Ecto neural progenitor cell (in vitro differentiated cells): ENCODE measurements around the gene SLC16A5.
"Not testable (repeated sequence)": the region's sequence is repeated elsewhere in the genome, so short reads cannot be mapped to it uniquely, and the experiment has no call there.

ENCODE experiments used
- DNase-seq: peaks from one replicate; pipeline ENCODE4 v3.0.0-alpha.2; 2018; ENCODE audit warnings: low spot score

The SLC16A5 gene

DNA sequence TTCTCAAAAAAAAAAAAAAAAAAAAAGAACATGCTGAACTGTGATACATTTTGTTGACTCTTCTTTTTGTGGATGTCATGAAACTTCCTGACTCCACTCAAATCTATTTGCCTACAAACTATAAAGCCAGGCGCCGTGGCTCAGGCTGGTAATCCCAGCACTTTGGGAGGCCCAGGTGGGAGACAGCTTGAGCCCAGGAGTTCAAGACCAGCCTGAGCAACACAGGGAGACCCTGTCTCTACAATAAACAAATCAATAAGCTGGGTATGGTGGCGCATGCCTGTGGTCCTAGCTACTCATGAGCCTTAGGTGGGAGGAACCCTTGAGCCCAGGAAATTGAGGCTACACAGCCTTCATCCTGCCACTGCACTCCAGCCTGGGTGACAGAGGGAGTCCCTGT is 45.2 kb downstream of the SLC16A5 start:
- DNase-seq = no peak

DNA sequence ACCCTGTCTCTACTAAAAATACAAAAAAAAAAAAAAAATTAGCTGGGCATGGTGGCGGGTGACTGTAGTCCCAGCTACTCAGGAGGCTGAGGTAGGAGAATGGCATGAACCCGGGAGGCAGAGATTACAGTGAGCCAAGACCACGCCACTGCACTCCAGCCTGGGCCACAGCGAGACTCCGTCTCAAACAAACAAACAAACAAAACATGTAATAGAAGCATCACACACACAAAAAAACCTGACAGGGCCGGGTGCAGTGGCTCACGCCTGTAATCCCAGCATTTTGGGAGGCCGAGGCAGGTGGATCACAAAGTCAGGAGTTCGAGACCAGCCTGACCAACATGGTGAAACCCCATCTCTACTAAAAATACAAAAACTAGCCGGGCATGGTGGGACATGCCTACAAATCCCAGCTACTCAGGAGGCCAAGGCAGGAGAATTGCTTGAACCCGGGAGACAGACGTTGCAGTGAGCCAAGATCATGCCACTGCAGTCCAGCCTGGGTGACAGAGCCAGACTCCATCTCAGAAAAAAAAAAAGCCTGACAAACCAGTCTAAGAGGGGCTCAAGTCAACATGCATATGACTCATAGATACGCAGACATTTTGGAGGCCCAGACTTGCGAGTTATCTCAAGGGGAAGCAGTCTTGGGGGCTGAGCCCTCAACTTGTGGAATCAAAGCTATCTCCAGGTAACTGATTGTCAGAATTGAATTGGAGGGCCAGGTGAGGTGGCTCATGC is 46.0 kb downstream of the SLC16A5 start:
- DNase-seq = not testable (repeated sequence)

DNA sequence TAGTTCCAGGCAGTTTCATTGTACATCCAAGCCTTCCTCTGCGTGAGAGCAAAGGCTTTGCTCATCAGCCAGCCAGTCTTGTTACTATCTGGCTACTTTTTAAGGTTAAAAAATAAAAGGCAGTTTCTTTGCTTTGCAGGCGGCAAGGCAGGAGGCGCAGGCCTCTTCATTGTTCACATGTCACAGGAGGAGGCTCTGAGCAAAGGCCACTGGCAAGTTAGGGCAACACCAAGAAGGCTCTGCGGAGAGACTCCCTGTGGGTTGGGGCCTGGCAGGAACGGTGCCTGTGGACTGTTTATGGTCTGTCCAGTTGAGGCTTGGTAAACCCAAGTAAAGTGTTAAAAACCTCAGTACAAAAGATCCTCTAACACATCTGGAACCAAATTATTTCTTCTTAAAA is 47.7 kb downstream of the SLC16A5 start:
- DNase-seq = no peak

DNA sequence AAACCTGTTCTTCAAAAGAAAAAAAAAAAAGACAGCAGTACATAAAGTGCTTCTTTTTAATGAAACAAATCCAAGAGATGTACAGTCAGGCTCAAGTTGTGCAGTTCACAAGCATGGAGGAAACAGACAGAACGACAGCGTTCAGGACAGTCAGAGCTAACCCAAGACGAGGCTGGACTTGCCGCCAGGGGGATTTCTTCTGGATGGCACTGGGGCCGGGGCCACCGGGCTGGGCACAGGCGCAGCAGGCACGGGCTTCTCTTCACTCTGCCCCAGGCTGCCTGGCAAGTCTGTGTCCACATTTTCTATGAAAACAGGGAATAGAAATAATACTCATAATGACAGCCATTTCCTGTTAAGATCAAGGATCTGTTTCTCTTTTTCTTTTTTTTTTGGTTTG is 48.2 kb downstream of the SLC16A5 start:
- DNase-seq = no peak

DNA sequence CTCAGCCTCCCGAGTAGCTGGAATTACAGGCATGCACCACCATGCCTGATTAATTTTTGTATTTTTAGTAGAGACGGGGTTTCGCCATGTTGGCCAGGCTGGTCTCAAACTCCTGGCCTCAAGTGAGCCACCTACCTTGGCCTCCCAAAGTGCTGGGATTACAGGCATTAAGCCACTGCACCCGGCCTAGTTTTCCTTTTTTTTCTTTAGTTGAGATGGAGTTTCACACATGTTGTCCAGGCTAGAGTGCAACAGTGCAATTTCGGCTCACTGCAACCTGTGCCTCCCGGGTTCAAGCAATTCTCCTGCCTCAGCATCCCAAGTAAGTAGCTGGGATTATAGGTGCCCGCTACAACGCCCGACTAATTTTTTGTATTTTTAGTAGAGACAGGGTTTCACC is 50.0 kb downstream of the SLC16A5 start:
- DNase-seq = not testable (repeated sequence)

DNA sequence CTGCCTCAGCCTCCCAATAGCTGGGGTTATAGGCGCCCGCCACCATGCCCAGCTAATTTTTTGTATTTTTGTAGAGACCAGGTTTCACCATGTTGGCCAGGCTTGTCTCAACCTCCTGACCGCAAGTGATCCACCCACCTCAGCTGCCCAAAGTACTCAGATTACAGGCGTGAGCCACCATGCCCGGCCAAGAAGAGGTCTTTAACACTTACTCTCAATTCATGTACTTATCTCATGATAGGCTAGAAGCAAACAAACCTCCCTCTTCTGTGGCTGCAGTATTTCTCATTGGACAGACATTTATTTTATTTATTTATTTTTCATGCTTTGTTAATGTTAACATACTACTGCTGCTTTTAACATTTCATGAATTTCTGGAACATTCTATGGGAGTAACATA is 50.8 kb downstream of the SLC16A5 start:
- DNase-seq = no peak

DNA sequence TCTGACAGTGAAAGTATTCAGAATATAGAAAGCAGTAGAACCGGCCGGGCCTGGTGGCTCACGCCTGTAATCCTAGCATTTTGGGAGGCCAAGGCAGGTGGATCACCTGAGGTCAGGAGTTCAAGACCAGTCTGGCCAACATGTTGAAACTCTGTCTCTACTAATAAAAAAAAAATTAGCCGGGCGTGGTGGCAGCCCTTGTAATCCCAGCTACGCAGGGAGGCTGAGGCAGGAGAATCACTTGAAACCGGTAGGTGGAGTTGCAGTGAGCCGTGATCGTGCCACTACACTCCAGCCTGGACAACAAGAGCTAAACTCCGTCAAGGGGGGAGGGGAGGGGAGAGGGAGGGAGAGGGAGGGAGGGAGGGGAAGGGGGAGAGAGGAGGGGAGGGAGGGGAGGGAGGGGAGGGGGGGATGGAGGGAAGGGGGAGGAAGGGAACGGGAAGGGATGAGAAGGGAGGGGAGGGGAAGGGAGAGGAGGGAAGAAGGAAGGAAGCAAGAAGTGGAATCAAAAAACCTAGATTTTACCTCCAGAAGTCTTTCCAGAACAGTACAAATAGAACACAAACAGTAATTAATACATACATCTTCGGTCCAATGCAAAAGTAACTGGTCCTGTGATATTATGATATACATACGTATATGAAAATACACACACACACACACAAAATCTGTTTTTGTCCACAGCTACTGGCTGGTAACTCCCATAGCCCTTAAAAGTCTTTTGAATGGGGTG is 54.6 kb downstream of the SLC16A5 start:
- DNase-seq = no peak

DNA sequence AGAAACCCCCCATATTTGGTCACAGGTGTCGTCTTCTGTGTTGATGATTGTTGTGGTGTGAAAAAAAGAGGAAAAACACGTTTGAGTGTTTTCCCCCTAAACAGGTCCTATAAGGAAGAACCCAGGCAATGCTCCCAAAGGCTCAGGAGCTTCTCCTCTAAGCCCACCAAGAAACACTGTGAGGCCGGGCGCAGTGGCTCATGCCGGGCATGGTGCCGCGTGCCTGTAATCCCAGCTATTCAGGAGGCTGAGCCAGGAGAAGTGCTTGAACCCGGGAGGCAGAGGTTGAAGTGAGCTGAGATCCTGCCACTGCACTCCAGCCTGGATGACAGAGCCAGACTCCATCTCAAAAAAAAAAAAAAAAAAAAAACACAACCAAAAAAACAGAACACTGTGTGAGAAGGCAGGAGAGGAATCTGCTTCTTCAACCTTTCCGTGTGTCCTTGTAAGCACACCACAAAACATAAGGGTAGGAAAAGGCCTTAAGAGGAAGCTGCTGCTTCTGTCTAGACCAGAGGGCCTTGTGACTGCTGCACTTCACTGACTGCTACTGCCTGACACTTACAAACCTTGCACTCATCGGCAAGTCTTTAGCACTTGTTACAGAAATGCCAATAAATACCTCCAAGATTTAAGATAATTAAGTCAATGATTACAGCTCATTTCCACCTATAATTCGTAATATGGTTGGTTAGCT is 57.2 kb downstream of the SLC16A5 start:
- no peak for DNase-seq

DNA sequence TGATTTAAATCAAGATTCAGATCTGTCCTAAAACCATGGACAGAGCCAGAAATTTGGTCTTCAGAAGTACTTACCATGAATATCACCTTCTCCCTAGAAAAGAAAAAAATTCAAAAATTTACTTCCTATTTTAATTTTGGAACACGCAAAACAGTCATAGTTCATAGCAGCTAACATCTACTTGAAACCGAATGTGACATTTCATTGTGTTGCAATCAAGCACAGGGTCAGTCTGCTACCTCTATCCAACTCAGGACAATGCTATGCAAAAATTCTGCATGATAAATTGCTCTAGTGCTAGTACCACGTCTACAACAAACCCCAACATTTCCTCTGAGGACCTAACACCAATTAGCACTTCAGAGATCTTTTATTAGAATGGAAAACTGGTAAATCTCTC is 58.8 kb downstream of the SLC16A5 start:
- DNase-seq = no peak

DNA sequence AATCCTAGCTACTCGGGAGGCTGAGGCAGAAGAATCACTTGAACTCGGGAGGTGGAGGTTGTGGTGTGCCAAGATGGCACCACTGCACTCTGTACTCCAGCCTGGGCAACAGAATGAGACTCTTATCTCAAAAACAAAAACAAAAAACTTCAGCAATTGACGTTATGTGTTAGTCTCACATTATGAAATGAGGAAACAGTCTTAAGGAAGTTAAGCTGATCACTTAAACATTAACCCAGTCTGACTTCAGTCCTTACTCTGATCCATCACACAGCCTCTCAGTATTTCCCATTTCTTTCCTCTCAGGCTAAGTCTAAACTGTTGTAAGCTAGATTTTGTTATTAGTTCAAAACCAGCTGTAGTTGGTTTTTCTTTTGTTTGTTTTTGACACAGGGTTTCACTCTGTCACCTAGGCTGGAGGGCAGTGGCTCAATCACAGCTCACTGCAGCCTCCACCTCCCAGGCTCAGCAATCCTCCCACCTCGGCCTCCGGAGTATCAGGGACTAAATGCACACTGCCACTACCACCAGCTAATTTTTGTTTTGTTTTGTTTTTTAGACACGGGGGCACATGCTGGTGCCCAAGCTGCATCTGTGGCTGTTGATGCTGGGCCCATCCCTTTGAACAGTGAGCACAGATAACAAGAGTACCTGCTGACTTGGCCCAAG is 60.3 kb downstream of the SLC16A5 start:
- DNase-seq = no peak

DNA sequence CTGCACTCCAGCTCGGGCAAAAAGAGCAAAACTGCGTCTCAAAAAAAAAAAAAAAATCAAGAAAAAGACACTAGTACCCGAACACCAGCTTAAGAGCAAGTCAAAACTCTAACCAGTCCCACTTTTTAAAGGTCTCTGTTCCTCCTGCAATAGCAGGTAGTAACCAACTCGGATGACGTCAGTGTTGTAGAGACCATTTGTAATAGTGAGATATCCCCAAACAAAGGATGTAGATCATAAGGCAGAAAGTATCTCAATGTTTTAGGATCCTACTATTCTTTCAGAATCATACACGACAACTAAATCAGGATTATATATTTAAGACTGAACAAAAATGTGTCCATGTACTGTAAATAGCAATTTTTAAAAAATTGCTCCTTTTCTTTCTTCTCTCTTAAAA is 64.2 kb downstream of the SLC16A5 start:
- no peak for DNase-seq

DNA sequence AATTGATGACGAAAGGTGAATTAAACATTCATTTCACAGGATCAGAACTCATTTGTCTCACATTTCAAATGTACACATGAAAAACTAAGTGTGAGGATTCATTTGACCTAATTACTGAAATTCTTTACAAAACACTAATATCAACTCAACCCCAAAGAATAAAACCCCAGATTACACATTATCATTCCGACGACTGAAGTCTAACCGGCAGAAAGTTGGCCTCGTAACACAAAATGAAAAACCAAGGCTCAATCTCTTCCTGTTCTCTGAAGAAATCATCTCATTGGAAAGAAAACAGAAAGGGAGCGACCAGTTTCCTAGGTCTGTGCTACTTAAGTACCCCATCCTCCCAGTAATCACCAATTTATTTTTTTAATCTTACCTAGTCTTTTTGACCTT is 64.8 kb downstream of the SLC16A5 start:
- no peak for DNase-seq

DNA sequence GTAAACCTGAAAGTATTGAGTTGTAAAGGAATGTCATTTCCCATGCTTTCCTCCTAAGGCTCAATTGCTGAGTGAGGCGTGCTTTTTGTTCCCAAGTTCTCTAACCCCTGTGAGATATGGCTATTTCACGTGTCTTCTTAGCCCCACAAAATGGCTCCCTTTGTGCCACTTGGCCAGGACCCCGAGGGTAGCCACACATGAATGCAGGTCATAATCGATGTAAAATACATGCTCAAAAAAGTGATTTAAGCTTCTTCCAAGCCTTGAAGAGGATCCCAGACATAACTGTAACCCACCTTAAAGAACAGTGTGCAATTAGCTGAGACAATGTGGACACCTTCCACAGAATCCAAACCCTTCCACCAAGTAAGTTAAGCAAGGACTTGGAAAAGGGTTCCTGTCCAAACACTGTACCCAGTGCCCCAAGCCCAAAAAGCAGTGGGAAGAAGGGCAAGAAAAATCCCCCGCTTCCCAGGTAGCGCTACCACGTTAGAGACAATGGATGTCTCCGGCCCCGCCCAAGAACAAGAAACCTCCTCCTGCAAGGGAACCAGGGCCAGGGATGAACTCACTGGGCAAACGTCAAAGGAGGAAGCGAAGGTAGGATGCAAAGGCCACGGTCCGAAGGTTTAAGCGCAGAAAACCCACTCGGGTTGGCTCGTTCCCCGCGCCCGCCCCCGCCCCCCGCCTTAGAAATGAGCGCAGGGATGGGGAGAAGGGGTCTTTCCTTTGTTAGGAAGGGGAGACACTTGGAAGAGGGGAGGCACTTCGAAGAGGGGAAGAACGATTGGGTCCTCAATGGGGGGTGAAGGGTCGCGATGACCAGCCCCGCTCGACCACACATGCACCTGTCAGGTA is 65.4 kb downstream of the SLC16A5 start:
- peak; percentile 76 for DNase-seq

DNA sequence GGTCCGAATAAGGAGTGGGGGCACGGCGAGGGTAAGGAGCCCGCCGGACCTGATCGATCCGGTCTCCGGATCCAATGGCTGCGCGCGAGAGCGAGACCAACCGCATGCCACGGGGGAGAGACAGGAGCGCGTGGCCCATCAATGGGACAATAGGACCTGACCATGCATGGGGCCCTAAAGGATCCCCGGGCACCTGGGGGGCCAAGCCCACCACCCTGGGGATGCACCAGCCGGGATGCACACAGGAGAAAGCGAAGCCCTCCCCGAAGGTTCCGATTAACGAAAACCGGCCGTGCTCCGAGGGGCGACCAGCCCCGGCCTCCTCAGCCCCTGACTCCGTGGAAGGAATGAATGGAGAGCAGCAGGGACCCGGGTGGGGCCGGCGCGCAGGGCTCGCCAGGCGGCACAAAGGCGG is 66.0 kb downstream of the SLC16A5 start:
- peak; percentile 71 for DNase-seq

DNA sequence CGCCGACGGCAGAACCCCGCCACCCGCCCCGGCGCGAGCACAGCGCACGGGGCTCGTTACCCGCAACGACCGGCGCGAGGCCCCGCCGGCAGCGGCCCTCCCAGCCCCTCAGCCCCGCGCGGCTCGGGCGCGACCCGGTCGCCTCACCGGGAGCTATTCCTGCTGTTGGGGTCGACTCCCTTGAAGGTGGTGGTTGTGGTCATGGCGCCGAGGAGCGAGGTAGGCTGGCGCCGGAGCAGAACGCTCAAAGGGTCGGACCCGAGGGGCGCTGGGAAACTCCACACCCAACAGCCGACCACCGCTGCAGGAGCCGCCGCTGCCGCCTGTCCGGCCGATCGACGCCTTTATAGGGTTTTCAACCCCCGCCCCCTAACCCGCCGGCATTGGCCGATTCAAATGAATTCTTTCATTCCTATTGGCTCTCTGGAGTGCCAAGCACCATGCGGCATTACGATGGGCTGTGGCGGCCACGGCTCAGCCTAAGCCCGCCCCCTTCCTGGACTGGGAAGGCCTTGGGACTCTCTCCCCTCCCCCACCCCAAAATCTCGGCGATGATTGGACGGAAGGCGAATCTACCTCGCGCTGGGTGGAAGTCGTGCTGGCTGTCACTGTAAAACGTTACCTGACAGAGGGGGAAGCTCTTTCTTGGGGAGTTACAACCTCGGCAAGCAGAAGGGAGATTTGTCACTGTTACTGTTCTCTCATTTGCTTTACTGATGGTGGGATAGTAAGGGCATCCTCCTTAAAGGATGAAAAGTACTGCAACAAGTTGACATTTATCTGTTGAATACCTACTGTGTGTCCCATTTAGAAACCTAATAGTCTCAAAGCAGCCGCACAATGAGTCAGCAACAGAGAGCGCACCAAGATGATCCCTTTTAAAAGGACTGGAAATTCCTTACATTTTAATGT is 66.7 kb downstream of the SLC16A5 start, which contains the start of gene JPT1:
Gene JPT1, minus strand, starts transcription at position 318 of the 912 bp plus-strand sequence. Its CDS starts 115 bp downstream, at position 203.
- peak; percentile 100 for DNase-seq

DNA sequence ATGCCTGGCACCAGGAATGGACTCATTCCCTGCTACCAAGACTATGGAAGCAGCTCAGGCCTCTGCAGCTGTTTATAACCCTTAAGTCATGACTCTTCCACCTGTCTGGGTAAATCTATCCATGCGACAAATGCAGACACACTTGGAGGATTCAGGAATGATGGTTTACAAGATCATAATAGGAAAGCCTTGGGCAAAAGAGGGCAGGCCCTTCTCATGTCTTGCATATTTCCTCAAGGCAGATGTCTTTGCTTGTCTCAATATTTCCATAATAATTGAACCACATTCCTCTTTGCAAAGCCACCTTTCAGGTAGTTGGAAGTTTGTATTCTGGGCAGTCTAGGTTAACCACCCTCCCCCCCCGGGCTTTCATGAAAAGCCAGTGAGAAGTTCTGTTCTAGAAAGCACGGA is 67.4 kb downstream of the SLC16A5 start:
- no peak for DNase-seq
